OCI-LY3 (cell line): Measurements from ENCODE around the gene ABI1.
A peak's percentile ranks its signal among the peaks of the same experiment; 100 is the strongest.

Experiments
- H2AFZ ChIP-seq: fragments of 200-600, 300-600 bp; shearing (Covaris generic); 2 replicates; pipeline ENCODE4 v1.6.0; 2014; ENCODE audit warnings: antibody characterized with exemption, low read depth, low read length
- H3K27ac ChIP-seq: fragments of 200-600, 300-600 bp; sonication (generic); 2 replicates; pipeline ENCODE4 v1.5.1; 2014; ENCODE audit warnings: mild to moderate bottlenecking, low read length, moderate library complexity, mixed read lengths
- H3K27me3 ChIP-seq: fragments of 200-600, 300-600 bp; sonication (generic); 2 replicates; pipeline ENCODE4 v1.6.1; 2014; ENCODE audit warnings: low read depth, low read length, mixed read lengths
- H3K36me3 ChIP-seq: fragments of 200-600, 300-600 bp; sonication (generic); replicated peaks from 2 replicates; pipeline ENCODE3; 2014; ENCODE audit warnings: low read depth, low read length, mixed read lengths
- H3K4me1 ChIP-seq: fragments of 300-600, 200-600 bp; sonication (generic); 2 replicates; pipeline ENCODE4 v1.6.1; 2014; ENCODE audit warnings: low read length, mixed read lengths
- H3K4me2 ChIP-seq: fragments of 200-600, 300-600 bp; sonication (generic); 2 replicates; pipeline ENCODE4 v1.6.1; 2014; ENCODE audit warnings: low read length, mixed read lengths
- H3K4me3 ChIP-seq: fragments of 300-600, 200-600 bp; sonication (generic); 2 replicates; pipeline ENCODE4 v1.5.1; 2014; ENCODE audit warnings: antibody characterized with exemption, mild to moderate bottlenecking, low read length, moderate library complexity
- H3K79me2 ChIP-seq: fragments of 300-600, 200-600 bp; shearing (Covaris generic); 2 replicates; pipeline ENCODE4 v1.6.1; 2014; ENCODE audit warnings: mild to moderate bottlenecking, low read length, mixed read lengths
- H3K9ac ChIP-seq: fragments of 300-600, 200-600 bp; shearing (Covaris generic); 2 replicates; pipeline ENCODE4 v1.6.0; 2014; ENCODE audit warnings: mild to moderate bottlenecking, low read length, moderate library complexity
- H3K9me3 ChIP-seq: fragments of 200-600, 300-600 bp; shearing (Covaris generic); 2 replicates; pipeline ENCODE4 v1.6.1; 2014; ENCODE audit warnings: low read length, mixed read lengths; ENCODE audit not compliant: insufficient read depth
- H4K20me1 ChIP-seq: fragments of 200-600, 300-600 bp; sonication (generic); 2 replicates; pipeline ENCODE4 v1.6.1; 2016; ENCODE audit warnings: low read length, mixed read lengths; ENCODE audit not compliant: insufficient read depth
- EZH2phosphoT487 ChIP-seq: fragments of 200-600 bp; shearing (Covaris generic); IDR thresholded peaks from 2 replicates; pipeline ENCODE4 v1.6.1; 2018; ENCODE audit warnings: antibody characterized with exemption, mixed run types, low read depth
- TF ChIP-seq, protein P1 (sequence below): fragments of 200-600, 300-600 bp; sonication (generic); IDR thresholded peaks from 2 replicates; pipeline ENCODE4 v1.5.1; 2014; ENCODE audit warnings: antibody characterized with exemption, low read length, low read depth

ABI1 gene

DNA sequence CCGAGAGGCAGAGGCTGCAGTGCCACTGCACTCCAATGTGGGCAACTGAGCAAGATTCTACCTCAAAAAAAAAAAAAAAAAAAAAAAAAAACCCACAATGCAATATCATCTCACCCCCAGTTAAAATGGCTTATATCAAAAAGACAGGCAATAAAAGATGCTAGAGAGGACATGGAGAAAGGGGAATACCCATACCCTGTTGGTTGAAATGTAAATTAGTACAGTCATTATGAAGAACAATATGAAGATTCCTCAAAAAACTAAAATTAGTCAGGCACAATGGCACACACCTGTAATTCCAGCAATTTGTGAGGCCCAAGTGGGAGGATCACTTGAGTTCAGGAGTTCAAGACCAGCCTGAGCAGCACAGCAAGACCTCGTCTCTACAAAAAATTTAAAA, 25.7 kb downstream of the ABI1 start:
- Histone ChIP-seq H4K20me1 (peaks cover 98% of the 10 kb centered on the region), H3K36me3 (peaks cover 24% of the 10 kb centered on the region), H3K4me2 (no peak overlapping the region), H3K27me3 (no peaks in the 10 kb centered on the region), H3K9me3 (no peaks in the 10 kb centered on the region), H3K4me1 (peaks cover 17% of the 10 kb centered on the region), H3K79me2 (peaks cover 99% of the 10 kb centered on the region), H3K27ac (no peak overlapping the region), H2AFZ (no peak overlapping the region), H3K4me3 (no peak overlapping the region), H3K9ac (no peak overlapping the region)
- TF ChIP-seq EZH2phosphoT487: no peak
- TF ChIP-seq, protein P1, sequence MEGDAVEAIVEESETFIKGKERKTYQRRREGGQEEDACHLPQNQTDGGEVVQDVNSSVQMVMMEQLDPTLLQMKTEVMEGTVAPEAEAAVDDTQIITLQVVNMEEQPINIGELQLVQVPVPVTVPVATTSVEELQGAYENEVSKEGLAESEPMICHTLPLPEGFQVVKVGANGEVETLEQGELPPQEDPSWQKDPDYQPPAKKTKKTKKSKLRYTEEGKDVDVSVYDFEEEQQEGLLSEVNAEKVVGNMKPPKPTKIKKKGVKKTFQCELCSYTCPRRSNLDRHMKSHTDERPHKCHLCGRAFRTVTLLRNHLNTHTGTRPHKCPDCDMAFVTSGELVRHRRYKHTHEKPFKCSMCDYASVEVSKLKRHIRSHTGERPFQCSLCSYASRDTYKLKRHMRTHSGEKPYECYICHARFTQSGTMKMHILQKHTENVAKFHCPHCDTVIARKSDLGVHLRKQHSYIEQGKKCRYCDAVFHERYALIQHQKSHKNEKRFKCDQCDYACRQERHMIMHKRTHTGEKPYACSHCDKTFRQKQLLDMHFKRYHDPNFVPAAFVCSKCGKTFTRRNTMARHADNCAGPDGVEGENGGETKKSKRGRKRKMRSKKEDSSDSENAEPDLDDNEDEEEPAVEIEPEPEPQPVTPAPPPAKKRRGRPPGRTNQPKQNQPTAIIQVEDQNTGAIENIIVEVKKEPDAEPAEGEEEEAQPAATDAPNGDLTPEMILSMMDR: no peak

DNA sequence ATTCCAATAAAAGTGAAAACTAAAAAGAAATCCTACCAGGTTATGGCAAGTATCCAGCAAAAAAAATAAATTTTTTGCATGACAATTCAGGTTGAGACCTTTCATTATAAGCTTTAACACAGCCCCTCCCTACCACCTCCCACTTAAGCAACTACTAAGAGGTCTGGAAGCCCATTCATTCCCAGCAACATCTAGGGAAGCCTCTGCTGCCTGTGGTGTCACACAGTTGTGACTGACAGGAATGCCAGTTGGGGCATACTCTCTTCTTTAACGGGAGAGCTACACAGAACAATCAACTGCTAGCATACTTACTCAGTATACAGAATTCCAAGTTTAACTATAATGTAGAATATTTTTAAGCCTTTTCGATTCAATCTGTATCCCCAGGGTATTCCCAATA, 27.8 kb downstream of the ABI1 start:
- no peak overlapping the region for H2AFZ ChIP-seq
- peaks cover 96% of the 10 kb centered on the region for H4K20me1 ChIP-seq

DNA sequence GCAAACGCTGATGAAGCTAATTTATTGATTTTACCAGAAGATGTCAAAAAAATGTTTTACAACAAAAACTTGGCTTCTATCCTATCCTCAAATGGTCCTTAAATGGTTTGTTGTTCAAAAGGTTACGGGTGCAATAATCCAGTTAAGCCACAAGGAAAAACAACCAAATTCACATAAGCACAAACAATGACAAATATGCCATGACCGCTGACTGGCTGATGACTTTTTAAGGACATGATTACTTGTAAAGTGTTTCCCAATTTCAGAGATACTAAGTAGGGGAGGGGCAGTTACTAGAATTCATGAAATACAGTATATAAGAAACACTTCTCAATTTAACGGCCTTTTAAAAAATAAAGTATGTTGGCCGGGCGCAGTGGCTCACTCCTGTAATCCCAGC, 28.8 kb downstream of the ABI1 start:
- H2AFZ ChIP-seq: no peak overlapping the region
- no peak for TF ChIP-seq EZH2phosphoT487
- TF ChIP-seq, protein P1: no peak
- H3K27me3 ChIP-seq: no peaks in the 10 kb centered on the region
- H3K36me3 ChIP-seq: peaks cover 19% of the 10 kb centered on the region
- H3K9me3 ChIP-seq: no peaks in the 10 kb centered on the region
- H3K4me3 ChIP-seq: no peak overlapping the region
- peaks cover 31% of the 10 kb centered on the region for H3K4me1 ChIP-seq
- H3K9ac ChIP-seq: no peak overlapping the region
- peaks cover 96% of the 10 kb centered on the region for H4K20me1 ChIP-seq
- no peak overlapping the region for H3K4me2 ChIP-seq
- no peak overlapping the region for H3K27ac ChIP-seq
- peaks cover 99% of the 10 kb centered on the region for H3K79me2 ChIP-seq

More for the DNA sequence above, 27.8 kb downstream of the ABI1 start:
- Histone ChIP-seq H3K36me3 (peaks cover 24% of the 10 kb centered on the region), H3K9me3 (no peaks in the 10 kb centered on the region), H3K4me2 (no peak overlapping the region), H3K79me2 (peaks cover 99% of the 10 kb centered on the region), H3K4me1 (peaks cover 36% of the 10 kb centered on the region), H3K4me3 (no peak overlapping the region), H3K9ac (no peak overlapping the region), H3K27ac (no peak overlapping the region), H3K27me3 (no peaks in the 10 kb centered on the region)
- TF ChIP-seq, protein P1: no peak
- no peak for TF ChIP-seq EZH2phosphoT487

DNA sequence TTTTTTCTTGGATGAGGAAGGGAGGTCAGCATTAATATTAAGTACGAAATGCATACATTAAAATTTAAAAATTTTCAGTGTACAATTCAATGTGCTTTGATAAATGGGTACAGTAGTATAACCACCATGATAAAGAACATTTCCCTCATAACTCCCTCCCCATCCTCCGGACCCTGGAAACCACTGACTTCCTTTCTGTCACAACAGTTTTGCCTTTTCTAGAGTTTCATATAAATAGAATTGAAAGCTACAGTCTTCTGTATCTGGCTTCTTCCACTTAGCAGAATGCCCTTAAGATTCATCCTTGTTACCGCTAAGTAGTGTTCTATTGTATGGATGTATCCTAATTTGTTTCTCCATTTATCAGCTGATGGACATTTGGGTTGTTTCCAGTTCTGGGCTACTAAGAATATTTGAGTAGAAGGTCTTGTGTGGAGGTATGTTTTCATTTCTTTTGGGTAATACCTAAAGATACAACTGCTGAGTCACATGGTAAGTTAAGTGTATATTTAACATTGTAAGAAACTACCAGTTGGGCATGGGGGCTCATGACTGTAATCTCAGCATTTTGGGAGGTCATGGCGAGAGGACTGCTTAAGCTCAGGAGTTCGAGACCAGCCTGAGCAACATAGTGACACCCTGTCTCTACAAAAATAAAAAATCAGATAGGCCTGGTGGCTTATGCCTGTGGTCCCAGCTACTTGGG, 30.8 kb downstream of the ABI1 start:
- TF ChIP-seq, protein P1: no peak
- Histone ChIP-seq H2AFZ (no peak overlapping the region), H3K9me3 (no peaks in the 10 kb centered on the region), H3K9ac (no peak overlapping the region), H3K4me2 (peak overlapping the region; percentile 35), H3K27ac (no peak overlapping the region), H3K4me3 (0 out of 2 replicates have a peak overlapping the region, but pooled peaks have one; percentile 17), H4K20me1 (peaks cover 95% of the 10 kb centered on the region), H3K79me2 (peaks cover 99% of the 10 kb centered on the region), H3K4me1 (peaks cover 25% of the 10 kb centered on the region), H3K27me3 (no peaks in the 10 kb centered on the region), H3K36me3 (peaks cover 10% of the 10 kb centered on the region)
